ENCODE measurements around the gene AP1M2.
A peak's percentile ranks its signal among the peaks of the same experiment; 100 is the strongest.
"Not testable (repeated sequence)": the region's sequence is repeated elsewhere in the genome, so short reads cannot be mapped to it uniquely, and the experiment has no call there.

Gene AP1M2

DNA sequence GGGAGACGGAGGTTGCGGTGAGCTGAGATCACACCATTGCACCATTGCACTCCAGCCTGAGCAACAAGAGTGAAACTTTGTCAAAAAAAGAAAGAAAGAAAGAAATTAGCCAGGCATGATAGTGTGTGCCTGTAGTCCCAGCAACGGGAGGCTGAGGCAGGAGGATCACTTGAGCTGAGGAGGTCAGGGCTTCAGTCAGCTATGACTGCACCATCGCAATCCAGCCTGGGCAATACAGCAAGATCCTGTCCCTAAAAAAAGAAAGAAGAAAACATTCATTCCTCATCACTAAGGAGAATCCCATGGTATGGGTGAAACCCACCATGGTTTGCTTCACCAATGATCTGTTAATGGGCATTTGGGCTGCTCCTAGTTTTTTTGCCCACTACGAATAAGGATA lies 13.0 kb upstream of the AP1M2 start:
- DNase-seq: no peak

DNA sequence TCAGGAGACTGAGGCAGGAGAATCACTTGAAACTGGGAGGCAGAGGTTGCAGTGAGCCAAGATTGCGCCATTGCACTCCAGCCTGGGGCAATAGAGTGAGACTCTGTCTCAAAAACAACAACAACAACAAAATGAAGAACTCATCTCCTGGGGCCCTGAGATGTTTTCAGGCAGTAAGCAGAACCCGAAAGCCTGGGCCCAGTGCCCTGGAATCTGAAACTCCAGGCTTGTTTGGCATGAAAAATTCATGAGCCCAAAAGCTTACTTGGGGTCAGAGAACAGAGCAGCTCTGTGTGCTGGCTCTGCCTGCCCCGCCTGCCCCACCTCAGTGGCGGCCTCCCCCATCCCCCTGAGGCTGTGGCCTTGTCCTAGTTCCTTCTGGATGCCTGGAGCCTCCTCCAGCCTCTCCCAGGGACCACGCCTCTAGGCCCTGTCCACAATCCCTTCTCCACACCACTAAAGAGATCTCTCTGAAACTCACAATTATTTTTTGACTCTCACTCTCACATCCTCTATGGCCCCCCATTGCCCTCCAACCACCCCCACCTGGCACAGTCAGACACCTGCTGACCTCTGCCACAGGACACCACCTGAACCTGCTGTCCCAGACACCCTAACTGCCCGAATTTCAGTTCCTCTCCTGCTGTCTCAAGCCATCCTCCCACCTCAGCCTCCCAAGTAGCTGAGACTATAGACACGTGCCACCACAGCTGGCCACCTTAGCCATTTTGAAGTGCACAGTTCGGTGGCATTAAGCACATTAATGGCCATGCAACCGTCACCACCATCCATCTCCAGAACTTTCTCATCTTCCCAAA lies 6.9 kb upstream of the AP1M2 start:
- DNase-seq: no peak

DNA sequence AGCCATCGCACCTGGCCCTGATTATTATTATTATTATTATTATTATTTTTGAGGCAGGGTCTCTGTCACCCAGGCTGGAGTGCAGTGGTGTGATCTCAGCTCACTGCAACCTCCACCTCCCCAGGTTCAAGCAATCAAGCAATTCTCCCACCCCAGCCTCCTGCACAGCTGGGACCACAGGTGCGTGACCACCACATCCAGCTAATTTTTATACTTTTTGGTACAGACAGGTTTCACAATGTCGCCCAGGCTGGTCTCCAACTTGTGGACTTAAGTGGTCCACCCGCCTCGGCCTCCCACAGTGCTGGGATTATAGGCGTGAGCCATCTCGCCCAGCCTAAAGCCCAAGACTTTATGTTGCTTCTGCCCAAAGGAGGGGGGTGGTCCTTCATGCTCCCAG lies 6.0 kb upstream of the AP1M2 start:
- no peak for DNase-seq

DNA sequence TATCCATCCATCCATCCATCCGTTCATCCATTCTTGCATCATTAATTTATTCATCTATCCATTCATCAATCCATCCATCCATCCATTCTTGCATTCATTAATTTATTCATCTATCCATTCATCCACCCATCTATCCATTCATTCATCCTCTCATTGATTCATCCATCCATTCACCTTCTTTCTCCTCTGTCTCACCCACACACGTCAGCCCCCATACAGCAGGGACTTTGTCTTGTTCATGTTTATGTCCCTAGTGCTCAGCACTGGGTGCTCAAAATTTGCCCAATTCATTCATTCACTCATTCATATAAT lies 683 bp upstream of the AP1M2 start:
- DNase-seq: no peak

DNA sequence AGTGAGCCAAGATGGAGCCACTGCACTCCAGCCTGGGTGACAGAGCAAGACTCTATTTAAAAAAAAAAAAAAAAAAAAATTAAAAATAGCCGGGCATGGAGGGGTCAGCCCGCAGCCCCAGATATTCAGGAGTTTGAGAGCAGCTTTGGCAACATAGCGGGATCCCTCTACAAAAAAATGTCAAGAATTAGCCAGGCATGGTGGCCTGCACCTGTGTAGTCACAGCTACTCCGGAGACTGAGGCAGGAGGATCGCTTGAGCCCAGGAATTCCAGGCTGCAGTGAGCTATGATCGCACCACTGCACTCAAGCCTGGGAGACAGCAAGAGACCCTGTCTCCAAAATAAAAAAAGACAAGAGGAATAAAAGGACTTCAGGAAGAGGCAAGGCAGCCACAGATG lies 716 bp downstream of the AP1M2 start:
- no peak for DNase-seq

DNA sequence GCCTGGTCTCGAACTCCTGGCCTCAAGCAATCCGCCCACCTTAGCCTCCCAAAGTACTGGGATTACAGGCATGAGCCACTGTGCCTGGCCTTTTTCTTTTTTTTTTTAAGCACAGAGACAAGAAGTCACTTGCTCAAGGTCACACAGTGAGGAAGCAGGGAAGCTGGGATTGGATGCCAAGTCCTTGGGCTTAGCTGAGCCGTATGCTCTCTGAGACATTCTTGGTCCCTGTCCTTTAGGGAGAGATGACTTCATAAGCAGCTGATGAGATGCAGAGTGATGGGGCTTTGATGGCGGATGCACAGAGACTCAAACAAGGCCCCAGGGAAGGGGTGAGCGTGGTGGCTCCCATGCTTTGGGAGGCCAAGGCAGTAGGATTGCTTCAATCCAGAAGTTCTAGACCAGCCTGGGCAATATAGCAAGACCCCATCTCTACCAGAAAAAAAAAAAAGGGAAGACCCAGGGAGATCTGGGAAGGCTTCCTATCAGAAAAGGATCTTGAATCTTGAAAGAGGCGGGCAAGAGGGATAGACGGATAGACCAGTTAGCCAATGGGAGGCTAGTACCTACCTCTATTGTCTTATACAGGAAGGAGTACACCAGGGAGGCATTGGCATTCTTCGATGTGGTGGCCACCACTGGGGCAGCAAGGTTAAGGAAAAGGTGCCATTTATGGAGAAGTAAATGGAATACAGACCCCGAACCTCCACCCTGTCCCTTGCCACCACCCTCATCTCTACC lies 3.9 kb downstream of the AP1M2 start:
- DNase-seq: no peak

DNA sequence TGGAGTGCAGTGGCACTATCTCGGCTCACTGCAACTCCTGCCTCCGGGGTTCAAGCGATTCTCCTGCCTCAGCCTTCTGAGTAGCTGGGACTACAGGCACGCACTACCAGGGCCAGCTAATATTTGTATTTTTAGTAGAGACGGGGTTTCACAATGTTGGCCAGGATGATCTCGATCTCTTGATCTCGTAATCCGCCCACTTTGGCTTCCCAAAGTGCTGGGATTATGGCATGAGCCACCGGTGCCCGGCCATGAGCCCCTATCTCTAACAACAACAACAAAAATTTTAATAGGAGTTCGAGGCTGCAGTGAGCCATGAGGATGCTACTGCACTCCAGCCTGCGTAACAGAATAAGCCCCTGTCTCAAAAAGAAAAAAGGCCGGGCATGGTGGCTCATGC lies 5.0 kb downstream of the AP1M2 start:
- DNase-seq: no peak

DNA sequence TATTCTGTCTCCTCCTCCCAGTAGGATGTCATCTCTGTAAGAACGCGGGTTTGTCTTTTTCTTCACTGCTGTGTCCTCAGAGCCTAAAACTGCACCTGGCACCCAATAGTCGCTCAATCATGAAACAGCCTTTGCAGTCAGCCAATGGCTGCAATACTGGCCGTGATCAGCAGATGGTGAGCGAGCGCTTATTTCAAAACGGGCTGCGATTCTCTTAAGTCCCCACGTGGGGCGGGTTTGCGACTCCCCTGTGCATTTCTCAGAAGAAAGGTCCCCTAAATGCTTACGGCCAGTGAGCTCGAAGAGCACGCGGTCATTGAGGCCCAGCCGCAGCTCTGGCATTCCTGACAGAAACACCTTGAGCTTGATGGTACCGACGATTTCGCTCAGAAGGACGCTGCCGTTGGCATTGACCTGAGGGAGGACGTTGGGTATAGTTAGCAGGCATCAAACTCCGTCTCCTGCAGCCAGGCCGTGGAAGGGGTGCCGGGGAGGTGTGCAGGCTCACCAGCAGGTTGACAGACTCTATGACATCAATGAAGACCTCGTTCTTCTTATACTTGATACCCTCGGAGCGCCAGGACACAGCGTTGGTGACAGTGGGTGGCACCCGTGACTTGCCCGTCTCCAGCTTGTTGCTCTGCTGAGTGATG lies 6.0 kb downstream of the AP1M2 start:
- DNase-seq: peak; percentile 85 to 95

DNA sequence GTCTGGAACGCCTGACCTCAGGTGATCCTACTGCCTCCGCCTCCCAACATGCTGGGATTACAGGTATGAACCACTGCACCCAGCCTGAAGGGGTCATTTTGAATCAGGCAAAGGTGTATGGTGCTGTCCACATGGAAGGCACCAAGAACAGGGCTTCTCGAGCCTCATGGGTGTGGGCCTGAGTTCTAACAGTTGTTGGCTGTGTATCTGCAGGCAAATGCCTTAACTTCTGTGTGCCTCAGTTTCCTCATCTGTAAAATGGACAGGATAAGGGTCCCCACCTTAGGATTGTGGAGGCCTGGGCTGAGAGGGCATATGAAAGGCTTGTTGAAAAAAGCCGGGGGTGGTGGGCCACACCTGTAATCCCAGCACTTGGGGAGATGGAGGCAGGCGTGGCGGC lies 9.2 kb downstream of the AP1M2 start:
- no peak for DNase-seq

DNA sequence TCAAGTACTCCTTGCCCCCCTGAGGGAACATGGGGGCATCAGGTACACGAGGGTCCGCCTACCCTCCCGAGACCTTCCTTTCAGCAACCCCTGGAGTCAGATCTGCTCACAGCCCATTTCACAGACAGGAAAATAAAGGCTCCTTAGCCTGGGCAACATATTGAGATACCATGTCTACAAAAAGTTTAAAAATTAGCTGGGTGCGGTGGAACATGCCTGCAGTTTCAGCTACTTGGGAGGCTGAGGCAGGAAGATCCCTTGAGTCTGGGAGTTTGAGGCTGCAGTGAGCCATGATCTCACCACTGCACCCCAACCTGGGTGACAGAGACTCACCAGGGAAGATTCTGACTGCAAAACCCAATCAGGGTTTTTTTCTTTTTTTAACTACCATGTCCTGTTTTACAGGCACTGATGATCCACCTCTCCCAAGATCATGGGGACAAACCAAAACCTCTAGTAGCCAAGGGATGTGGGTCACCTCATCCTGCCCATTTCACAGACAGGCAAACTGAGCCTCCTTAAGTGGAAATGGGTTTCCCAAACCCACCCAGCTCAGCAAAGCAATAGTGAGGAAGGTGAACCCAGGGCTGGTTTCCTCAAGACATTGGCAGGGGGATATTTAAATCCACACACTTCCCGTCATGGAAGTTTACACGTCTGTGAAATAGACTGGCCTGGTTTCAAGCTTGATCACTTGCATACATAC lies 11.9 kb downstream of the AP1M2 start:
- no peak for DNase-seq

DNA sequence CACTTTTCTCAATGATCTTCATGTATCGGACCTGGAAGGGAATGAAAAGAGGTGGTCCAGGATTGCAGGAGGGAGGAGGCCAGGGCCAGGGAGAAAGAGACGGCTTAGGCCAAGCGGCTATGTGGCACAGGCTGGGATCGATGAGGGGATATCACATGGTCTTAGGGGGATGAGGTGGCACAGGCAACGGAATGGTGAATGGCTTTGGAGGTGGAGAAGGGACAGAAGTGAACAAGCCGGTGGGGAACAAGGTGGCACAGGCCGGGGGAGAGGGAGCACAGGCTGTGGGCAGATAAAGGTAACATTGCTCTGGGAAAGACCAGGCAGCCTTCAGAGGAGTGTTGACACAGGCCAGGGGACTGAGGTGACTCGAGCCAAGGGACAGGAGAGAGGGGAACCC lies 12.7 kb downstream of the AP1M2 start:
- DNase-seq: no peak

DNA sequence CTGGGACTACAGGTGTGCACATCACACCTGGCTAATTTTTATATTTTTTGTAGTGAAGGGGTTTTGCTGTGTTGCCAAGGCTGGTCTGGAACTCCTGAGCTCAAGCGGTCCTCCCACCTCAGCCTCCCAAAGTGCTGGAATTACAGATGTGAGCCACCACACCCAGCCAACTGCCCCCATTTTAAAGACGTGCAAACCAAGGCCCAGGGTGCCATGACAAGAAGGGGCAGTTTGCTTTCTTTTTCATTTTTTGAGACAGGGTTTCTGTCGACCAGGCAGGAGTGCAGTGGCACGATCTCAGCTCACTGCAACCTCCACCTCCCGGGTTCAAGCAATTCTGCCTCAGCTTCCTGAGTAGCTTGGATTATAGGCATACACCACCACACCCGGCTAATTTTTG lies 13.3 kb downstream of the AP1M2 start:
- DNase-seq: not testable (repeated sequence)

DNA sequence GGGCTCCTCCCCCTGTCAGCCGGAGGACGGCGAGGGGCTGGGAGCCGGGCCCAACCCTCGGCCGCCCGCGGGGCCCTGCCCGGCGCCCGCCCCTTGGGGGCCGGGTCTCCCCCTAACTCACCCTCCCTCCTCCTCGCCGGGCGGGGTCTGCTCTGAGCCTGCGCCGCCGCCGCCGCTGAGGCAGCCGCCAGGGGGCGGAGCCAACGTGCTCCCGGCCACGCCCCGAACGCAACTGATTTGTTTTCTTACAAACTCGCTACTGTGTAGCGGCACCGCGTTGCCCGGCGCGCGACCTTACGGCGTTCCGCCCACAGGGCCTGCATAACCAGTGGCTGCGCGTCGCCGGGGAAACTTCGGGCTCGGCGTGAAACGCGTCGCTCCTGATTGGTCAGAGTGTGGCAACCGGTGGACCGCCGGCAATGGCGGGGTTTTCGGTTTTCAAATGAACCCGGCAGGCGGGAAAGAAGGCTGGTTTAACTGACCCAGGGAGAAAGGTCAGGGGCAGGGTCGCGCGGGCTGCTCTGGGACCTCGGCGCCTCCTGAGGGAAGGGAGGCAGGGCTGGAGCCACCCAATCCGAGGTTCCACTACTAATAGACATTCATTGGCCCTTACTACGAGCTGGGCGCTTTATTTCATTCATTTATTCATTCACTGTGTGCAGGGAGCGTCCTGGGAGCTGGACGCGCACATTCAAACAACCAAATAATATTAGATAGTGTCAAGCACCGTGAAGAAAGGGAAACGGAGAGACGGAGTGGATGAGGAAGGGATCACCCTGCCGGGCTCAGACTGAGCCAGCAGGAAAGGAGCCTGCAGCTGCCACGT lies 18.1 kb downstream of the AP1M2 start, which contains the start of gene CDKN2D:
TSS of gene CDKN2D (minus strand) at position 154 of the 826 bp plus-strand sequence. CDS start 326 bp downstream, outside the sequence.
- peak; percentile 98 to 100 for DNase-seq

DNA sequence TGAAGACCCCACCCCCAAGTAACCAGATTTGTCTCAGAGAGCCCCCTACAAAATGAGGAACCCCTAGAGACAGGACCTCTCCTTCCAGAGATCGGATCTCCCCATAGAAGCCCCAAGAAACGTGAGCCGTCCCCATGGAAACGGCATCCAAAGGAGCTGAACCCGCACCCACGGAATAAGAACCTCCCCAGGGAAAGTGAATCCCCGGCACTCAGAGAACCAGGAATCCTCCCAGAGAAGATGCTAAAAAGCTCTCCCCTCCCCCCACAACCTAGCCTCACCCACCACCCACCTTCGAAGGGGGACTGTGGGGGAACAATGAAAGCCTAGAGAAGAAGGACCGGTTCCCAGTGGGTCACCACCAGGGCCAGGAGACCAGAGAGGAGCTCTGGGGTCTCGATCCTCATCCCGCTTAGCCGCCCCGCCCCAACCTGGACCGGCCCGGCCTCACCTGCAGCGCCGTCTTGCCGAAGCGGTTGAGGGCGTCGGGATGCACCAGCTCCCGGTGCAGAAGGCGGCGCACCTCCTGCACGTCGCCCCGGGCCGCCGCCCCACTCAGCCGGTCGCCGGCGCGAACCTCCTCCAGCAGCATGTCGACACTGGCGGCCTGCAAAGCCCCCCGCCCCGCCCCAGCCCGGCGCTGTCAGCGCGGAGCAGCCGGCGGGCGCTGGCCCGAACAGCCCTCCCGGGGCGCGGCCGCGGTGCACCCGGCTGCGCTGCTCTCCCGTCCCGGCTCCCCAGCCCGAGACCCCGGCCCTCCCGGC lies 18.9 kb downstream of the AP1M2 start:
- no peak for DNase-seq

DNA sequence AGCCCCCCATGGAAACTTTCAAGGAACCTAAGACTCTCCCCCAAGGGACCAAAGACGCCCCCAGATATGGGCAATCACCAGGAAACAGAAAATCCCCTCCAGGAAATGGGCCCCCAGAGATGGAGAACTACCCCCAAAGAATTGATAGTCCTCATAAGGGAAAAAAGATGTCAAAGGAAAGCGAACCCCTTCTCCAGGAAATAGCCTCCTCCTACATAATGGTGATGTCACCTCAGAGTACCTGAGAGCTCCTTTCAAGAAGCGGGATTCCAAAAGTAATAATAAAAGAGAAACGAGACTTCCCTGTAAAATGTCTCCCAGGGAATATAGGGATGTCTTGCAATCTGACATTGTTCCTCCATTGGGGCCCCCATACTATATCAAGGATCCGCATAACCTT lies 19.5 kb downstream of the AP1M2 start:
- DNase-seq: no peak

DNA sequence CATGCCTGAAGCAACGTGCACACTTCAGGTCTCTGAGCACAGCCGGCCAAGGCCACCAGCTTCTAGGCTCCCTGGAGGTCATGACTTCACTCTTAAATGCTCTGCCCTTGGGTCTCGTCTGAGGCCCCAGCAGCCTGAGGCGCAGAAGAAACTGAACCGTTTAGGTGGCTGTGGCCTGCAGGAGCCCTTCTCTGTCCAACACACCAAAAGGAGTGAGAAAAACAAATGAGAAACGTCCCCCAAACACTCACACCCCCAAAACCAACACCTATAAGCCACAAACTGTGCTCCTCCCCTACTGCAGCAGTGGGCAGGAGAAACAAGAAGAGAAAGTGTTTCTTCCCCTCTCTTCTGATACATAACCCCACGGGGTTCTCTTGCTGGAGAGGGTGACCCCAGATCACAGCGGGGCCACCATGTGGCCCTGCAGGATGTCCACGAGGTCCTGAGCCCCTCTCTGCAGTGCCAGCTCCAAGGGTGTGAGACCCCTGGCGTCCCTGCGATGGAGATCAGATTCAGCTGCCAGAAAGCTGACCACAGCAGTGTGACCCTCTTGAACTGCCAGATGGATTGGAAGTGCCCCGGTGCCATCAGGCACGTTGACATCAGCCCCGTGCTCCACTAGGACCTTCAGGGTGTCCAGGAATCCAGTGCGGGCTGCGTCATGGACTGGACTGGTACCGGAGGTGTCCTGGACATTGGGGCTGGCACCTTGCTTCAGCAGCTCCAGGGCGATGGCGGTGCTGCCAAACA lies 20.3 kb downstream of the AP1M2 start:
- DNase-seq: no peak

DNA sequence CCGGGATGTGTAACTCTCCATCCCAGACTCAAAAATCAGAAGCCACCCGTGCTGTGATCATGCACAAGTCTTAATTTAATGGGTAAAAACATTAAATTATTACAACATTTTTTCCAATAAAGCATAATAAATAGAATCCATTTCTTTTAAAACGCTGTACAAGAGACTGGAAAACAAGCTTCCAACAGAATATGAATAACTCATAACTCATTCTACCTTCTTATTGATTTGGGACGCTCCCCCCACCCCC lies 20.8 kb downstream of the AP1M2 start:
- DNase-seq: no peak

DNA sequence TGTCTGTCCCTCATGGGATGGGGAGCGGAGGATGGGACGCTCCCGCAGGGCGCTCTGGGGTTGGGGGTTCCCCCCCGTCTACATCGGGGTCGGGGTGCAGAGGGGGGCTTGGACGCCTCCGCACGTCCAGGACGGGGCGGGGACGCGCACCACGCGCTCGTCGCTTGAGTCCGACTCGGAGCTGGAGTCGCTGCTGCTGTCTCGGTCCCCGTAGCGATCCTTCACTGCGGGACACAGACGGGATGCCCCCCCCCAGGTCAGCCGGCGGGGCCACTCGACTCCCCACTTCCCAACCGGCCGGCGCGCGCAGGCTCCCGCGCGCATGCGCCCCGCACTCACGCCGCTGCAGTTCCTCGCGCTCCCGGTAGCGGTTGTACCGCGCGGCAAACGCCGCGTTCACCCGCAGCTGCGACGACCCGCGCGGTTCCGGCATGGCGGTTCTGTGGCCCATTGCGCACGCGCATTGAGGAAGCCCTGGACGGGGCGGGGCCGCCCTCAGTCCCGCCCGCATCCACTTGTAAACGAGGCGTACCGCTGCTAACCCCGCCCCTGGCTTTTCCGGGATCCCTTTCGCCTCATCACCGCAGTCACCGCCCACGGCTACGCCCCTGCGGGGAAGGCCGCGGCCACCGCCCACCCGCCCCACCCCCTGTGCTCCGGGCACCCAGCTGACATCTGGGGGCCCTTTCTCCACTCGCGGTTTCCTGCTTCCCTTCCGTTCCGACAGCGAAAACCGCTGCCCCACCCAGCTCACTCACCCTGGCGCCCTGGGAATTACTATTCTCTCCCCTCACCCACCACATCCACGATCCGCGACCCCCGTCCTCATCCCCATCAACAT lies 21.3 kb downstream of the AP1M2 start, which contains the start of gene KRI1:
TSS of gene KRI1 (minus strand) at position 444 of the 841 bp plus-strand sequence. CDS start at position 433, 11 bp downstream.
- DNase-seq: peak; percentile 95 to 99

DNA sequence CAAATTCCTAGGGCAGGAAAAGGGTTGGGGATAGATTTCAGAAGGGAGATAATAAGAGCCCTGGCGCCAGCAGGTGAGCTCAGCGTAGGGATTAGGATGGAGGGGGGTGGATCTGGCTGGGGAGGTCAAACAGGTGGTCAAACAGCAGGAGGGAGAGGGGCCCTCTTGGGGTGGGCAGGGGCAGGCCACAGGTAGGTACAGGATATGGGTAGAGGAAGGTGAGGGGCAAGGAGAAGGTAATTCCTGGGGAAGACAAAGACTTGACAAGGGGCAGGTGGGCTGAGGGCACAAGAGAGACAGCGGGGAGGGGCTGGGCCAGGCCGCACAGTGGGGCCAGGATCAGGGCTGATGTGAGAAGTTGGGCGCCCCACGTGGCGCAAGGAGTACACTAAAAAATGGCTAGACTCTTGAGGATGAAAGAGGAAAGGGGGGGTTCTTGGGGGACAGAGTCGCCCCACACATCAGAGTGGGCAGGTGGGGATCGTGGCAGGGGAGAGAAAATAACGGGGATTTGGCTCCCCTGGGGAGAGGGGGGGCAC lies 22.0 kb downstream of the AP1M2 start:
- peak in 1 of 2 experiments; percentile 48 for DNase-seq

DNA sequence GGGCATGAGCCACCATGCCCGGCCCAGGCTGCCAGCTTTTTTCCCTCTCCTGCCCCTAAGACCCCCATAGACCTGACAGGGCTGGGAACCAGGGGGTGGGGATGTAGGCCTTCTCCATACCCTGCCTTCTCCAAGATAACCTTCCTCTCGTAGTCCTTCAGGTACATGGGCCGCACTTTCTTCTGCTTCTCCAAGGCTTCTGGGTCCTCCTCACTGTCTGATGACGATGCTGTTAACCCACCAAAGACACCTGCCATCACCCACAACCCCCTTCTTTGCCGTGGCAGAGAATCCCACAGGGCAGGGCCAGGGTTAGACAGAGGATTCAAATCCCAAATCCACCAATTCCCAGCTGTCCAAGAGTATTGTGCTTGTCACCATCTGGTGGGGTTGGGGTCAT lies 24.5 kb downstream of the AP1M2 start:
- DNase-seq: no peak
